Measurements from ENCODE around the gene WBP2NL.
A peak's percentile ranks its signal among the peaks of the same experiment; 100 is the strongest.
"Not testable (repeated sequence)": the region's sequence is repeated elsewhere in the genome, so short reads cannot be mapped to it uniquely, and the experiment has no call there.

WBP2NL gene

DNA sequence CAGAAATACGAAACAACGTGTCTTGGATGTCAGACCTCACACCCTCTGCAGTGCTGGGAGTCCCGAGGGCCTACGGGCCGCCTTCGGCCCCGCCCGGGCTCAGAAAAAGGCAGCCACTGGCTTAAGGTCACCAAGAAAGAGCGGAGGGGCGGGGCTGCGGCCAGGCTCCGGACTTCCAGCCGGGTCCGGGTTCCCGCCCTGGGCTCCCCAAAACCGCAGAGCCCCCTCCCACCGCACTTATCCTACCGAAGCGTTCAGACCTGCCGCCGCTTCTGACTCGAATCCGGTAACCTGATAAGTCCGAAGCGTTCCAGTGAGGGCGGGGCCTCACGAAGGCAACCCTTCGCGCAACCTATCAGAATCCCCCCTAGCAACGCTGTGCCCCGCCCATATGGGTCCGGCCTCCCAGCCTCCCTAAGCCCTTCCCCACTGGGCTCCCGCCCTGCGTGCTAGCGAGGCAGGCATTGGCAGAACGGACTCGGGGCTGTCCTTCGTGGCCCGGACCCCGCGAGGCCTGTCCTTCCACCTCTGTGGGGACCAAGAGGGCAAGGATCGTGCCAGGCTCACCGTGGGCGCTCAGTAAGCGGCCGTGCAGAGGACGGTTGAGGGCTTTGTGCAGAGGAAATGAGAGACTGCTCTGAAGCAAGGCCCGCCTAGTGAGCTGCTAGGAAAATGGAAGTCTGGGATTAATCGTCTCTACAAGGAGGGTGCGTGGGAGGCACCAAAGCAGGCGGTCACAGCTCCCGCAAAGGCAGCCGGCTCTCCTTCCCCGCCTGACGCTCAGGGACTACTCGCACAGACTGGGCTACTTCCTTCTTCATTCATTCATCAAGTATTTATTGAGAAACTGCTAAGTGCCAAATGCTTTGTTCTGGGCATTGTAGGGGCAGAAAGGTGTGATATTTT is 72.2 kb downstream of the WBP2NL start, which contains the start of gene NAGA:
TSS of gene NAGA (minus strand) at position 296 of the 906 bp plus-strand sequence. CDS start 515 bp downstream, outside the sequence.
- H3K4me3 ChIP-seq (ENCODE audit: low read length in 2 of 2), result peak within 1 kb of the TSS; percentile 58 to 75
- H2BK15ac ChIP-seq (ENCODE audit: low read length), result no peak within 1 kb of the TSS
- H3K4me1 ChIP-seq (ENCODE audit: control insufficient read depth in 2 of 2, insufficient read depth in 1 of 2, low read depth in 1 of 2, low read length in 2 of 2), result peaks cover 10 to 12% of the 10 kb centered on the region in 2 donors
- no peaks in the 10 kb centered on the region for H3K79me1 ChIP-seq (ENCODE audit: low read depth, low read length)
- H3K23ac ChIP-seq (ENCODE audit: low read depth, low read length, poor library complexity), result peak within 1 kb of the TSS; percentile 82
- peak within 1 kb of the TSS; percentile 99 for H3K18ac ChIP-seq (ENCODE audit: low read length)
- no peak within 1 kb of the TSS for H4K91ac ChIP-seq (ENCODE audit: low read depth, low read length, poor library complexity)
- peaks cover 11 to 26% of the 10 kb centered on the region in 2 donors for H3K36me3 ChIP-seq (replicated peaks in 1 of 2; ENCODE audit: control insufficient read depth in 2 of 2, insufficient read depth in 2 of 2, low read length in 2 of 2)
- peak within 1 kb of the TSS; percentile 25 for H3K14ac ChIP-seq (ENCODE audit: low read length)
- H2BK120ac ChIP-seq (ENCODE audit: low read depth, low read length), result no peak within 1 kb of the TSS
- peak; percentile 94 for DNase-seq (ENCODE audit: low spot score)
- H2AK5ac ChIP-seq (ENCODE audit: low read depth, low read length), result peak within 1 kb of the TSS; percentile 4
- peak within 1 kb of the TSS; percentile 89 for H3K9ac ChIP-seq (ENCODE audit: low read depth, low read length, poor library complexity)
- peak within 1 kb of the TSS; percentile 96 for H2AFZ ChIP-seq (ENCODE audit: low read length)
- H3K9me3 ChIP-seq (replicated peaks in 1 of 2; ENCODE audit: control insufficient read depth in 2 of 2, insufficient read depth in 1 of 2, low read depth in 1 of 2, low read length in 2 of 2), result peaks cover 0 to 12% of the 10 kb centered on the region in 2 donors
- peak within 1 kb of the TSS; percentile 83 for H3K4me2 ChIP-seq (ENCODE audit: insufficient read depth, low read length, poor library complexity, severe bottlenecking)
- H3K27ac ChIP-seq (replicated peaks; ENCODE audit: low read length), result peak within 1 kb of the TSS; percentile 67
- no CpG with 5 or more reads among the region's 56 CpGs for WGBS, 2 donors (ENCODE audit: extremely low coverage in 2 of 2, insufficient read length in 2 of 2, insufficient replicate concordance in 1 of 2)
- H2BK12ac ChIP-seq (ENCODE audit: low read length), result no peak within 1 kb of the TSS
- peak within 1 kb of the TSS; percentile 99 for H4K8ac ChIP-seq (ENCODE audit: low read depth, low read length)
- no peaks in the 10 kb centered on the region for H3K27me3 ChIP-seq (ENCODE audit: control insufficient read depth in 3 of 3, insufficient read depth in 3 of 3, low read depth in 1 of 3, low read length in 3 of 3)
- H3K4ac ChIP-seq (ENCODE audit: low read length), result no peak within 1 kb of the TSS
- H2BK5ac ChIP-seq (ENCODE audit: low read length), result peak within 1 kb of the TSS; percentile 97

DNA sequence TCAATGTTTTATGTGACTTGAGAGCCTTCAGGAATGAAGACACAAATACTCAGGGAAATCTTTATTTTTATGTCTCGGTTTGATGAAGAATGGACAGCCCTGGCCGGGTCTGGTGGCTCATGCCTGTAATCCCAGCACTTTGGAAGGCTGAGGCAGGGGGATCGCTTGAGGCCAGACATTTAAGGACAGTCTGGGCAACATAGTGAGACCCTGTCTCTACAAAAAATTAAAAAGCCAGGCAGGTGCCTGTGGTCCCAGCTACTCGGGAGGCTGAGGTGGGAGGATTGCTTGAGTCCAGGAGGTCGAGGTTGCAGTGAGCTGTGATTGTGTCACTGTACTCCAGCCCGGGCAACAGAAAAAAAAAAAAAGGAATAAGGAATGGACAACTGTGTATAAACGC is 72.9 kb downstream of the WBP2NL start:
- H3K27me3 ChIP-seq (ENCODE audit: control insufficient read depth in 3 of 3, insufficient read depth in 3 of 3, low read depth in 1 of 3, low read length in 3 of 3); H3K9ac ChIP-seq (ENCODE audit: low read depth, low read length, poor library complexity): not testable (repeated sequence)
- WGBS, 2 donors (ENCODE audit: extremely low coverage in 2 of 2, insufficient read length in 2 of 2, insufficient replicate concordance in 1 of 2), result no CpG with 5 or more reads among the region's 7 CpGs

DNA sequence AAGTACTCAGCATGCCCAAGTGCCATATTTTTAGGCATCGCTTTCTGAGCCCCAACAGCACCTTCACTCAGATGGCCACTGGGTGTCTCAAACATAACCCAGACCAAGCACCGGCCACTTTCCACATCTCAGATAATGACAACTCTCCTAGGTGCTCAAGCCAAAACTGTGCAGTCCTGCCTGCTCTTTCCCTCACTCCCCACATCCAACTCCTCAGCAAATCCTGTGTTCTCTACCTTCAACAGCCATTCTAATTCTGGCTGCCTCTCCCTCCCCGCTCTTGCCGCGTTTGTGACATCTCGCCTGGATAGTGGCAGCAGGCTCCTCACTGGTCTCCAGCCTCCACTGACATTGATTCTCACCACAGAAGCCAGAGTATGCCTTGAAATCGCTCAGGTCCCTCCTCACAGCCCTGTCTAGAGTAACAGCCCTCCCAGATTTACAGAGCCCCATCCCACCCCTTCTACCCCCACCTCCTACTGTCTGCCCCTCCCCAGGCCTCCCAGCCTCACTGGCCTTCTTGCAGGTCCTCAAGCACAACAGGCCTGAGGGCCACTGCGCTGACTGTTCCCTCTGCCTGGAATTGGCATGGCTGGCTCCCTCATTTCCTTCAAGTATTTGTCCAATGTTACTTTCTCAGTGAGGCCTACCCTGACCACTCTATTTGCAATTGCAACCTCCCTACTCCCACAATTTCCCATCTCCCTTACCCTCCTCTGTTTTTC is 74.2 kb downstream of the WBP2NL start:
- Histone ChIP-seq H2BK5ac (ENCODE audit: low read length) (no peak overlapping the region), H3K4me2 (ENCODE audit: insufficient read depth, low read length, poor library complexity, severe bottlenecking) (no peak overlapping the region), H3K23ac (ENCODE audit: low read depth, low read length, poor library complexity) (no peak overlapping the region), H4K8ac (ENCODE audit: low read depth, low read length) (no peak overlapping the region), H2AK5ac (ENCODE audit: low read depth, low read length) (no peak overlapping the region), H3K4me3 (ENCODE audit: low read length in 2 of 2) (no peak overlapping the region), H3K79me1 (ENCODE audit: low read depth, low read length) (no peaks in the 10 kb centered on the region), H2BK15ac (ENCODE audit: low read length) (no peak overlapping the region), H3K36me3 (replicated peaks in 1 of 2; ENCODE audit: control insufficient read depth in 2 of 2, insufficient read depth in 2 of 2, low read length in 2 of 2) (peaks cover 2 to 7% of the 10 kb centered on the region in 2 donors), H2BK12ac (ENCODE audit: low read length) (no peak overlapping the region), H2AFZ (ENCODE audit: low read length) (no peak overlapping the region), H2BK120ac (ENCODE audit: low read depth, low read length) (no peak overlapping the region), H3K27ac (replicated peaks; ENCODE audit: low read length) (no peak overlapping the region), H3K27me3 (ENCODE audit: control insufficient read depth in 3 of 3, insufficient read depth in 3 of 3, low read depth in 1 of 3, low read length in 3 of 3) (no peaks in the 10 kb centered on the region), H3K9me3 (replicated peaks in 1 of 2; ENCODE audit: control insufficient read depth in 2 of 2, insufficient read depth in 1 of 2, low read depth in 1 of 2, low read length in 2 of 2) (peaks cover 0 to 12% of the 10 kb centered on the region in 2 donors), H3K9ac (ENCODE audit: low read depth, low read length, poor library complexity) (no peak overlapping the region), H3K18ac (ENCODE audit: low read length) (no peak overlapping the region), H4K91ac (ENCODE audit: low read depth, low read length, poor library complexity) (no peak overlapping the region), H3K4ac (ENCODE audit: low read length) (no peak overlapping the region), H3K14ac (ENCODE audit: low read length) (no peak overlapping the region), H3K4me1 (ENCODE audit: control insufficient read depth in 2 of 2, insufficient read depth in 1 of 2, low read depth in 1 of 2, low read length in 2 of 2) (peaks cover 10 to 11% of the 10 kb centered on the region in 2 donors)
- no peak for DNase-seq (ENCODE audit: low spot score)
- WGBS, 2 donors (ENCODE audit: extremely low coverage in 2 of 2, insufficient read length in 2 of 2, insufficient replicate concordance in 1 of 2), result no CpG with 5 or more reads among the region's 8 CpGs

More for the DNA sequence above, 72.9 kb downstream of the WBP2NL start:
- H2BK15ac ChIP-seq (ENCODE audit: low read length); H3K4ac ChIP-seq (ENCODE audit: low read length); H2AFZ ChIP-seq (ENCODE audit: low read length); H2BK12ac ChIP-seq (ENCODE audit: low read length); DNase-seq (ENCODE audit: low spot score); H2BK120ac ChIP-seq (ENCODE audit: low read depth, low read length); H4K91ac ChIP-seq (ENCODE audit: low read depth, low read length, poor library complexity); H4K8ac ChIP-seq (ENCODE audit: low read depth, low read length); H3K23ac ChIP-seq (ENCODE audit: low read depth, low read length, poor library complexity); H3K14ac ChIP-seq (ENCODE audit: low read length); H3K27ac ChIP-seq (replicated peaks; ENCODE audit: low read length); H2BK5ac ChIP-seq (ENCODE audit: low read length); H2AK5ac ChIP-seq (ENCODE audit: low read depth, low read length); H3K18ac ChIP-seq (ENCODE audit: low read length); H3K79me1 ChIP-seq (ENCODE audit: low read depth, low read length): not testable (repeated sequence)
- H3K4me2 ChIP-seq (ENCODE audit: insufficient read depth, low read length, poor library complexity, severe bottlenecking), result peak overlapping the region; percentile 83
- H3K4me1 ChIP-seq (ENCODE audit: control insufficient read depth in 2 of 2, insufficient read depth in 1 of 2, low read depth in 1 of 2, low read length in 2 of 2), result peaks cover 10 to 11% of the 10 kb centered on the region in 2 donors
- H3K4me3 ChIP-seq (ENCODE audit: low read length in 2 of 2), result peak overlapping the region in 1 of 2 donors; percentile 58
- peaks cover 11 to 19% of the 10 kb centered on the region in 2 donors for H3K36me3 ChIP-seq (replicated peaks in 1 of 2; ENCODE audit: control insufficient read depth in 2 of 2, insufficient read depth in 2 of 2, low read length in 2 of 2)
- peaks cover 0 to 12% of the 10 kb centered on the region in 2 donors for H3K9me3 ChIP-seq (replicated peaks in 1 of 2; ENCODE audit: control insufficient read depth in 2 of 2, insufficient read depth in 1 of 2, low read depth in 1 of 2, low read length in 2 of 2)

Measured in neuronal stem cell (in vitro differentiated cells).